Measurements from ENCODE around the gene ATF5. TPM values are rescaled to one million over a fixed set of nuclear protein-coding genes. Genes with fewer than 3 reads are reported as not detected.

ATF5 gene
- total and polyA plus RNA-seq, 7 experiments from 2014 or later, result 1.6 to 16.1 (median 7.1) TPM

DNA sequence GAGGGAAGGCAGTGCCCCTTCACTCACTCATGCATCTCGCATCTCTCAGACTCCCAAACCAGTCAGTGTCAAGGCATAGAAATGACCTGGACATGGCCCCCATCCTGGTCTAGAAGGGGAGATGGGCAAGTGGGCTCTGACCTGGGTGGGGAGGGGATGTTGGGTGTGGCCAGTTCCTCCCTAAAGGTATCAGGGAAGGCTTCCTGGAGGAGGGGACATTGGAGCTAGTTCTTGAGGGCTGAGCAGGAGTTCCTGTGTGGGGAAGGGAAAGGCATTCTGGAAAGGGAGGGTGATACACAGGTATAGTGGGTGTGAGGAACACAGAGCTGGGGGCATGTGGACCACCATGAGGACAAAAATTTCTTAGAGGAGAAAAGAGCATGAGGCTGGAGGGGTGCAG lies 36.3 kb upstream of the ATF5 start:
- no peak for ATAC-seq
- DNase-seq, result no peak
- peak overlapping the region in 5 of 10 donors; percentile 4 to 54 (median 30) for H3K4me3 Mint-ChIP-seq
- intact Hi-C loops (cut with micrococcal nuclease), result loop anchor here in 1 of 2 donors (5.0 kb wide), 1 partner anchor 175 kb away; no protein-coding TSS in a partner anchor
- H3K27me3 Mint-ChIP-seq, result no peaks in the 10 kb centered on the region
- no peak overlapping the region for H3K4me3 ChIP-seq (ENCODE audit: low read length)
- peaks cover 17 to 22% of the 10 kb centered on the region in 2 donors for H3K4me1 ChIP-seq (ENCODE audit: control insufficient read depth in 2 of 2, insufficient read depth in 2 of 2, low read length in 2 of 2)
- H3K27ac ChIP-seq (ENCODE audit: low read depth, low read length), result no peak overlapping the region
- H3K9me3 Mint-ChIP-seq, result no peaks in the 10 kb centered on the region
- peaks cover 0 to 6% (median 0%) of the 10 kb centered on the region in 5 donors for H3K36me3 Mint-ChIP-seq
- peaks cover 15 to 39% (median 20%) of the 10 kb centered on the region in 7 donors for H3K4me1 Mint-ChIP-seq
- no peaks in the 10 kb centered on the region for H3K9me3 ChIP-seq (ENCODE audit: control insufficient read depth in 2 of 3, low read length in 3 of 3)
- ChIA-PET POLR2A (interaction anchor here (1.6 kb wide), 1 partner anchor 16 kb away, joined by 5 read pairs; the partner anchor contains the start of genes AKT1S1 and TBC1D17), CTCF (no interaction called here)
- H3K27ac Mint-ChIP-seq, result peak overlapping the region in 4 of 9 donors; percentile 41 to 56 (median 48)
- peaks cover 0 to under 1% (median 0%) of the 10 kb centered on the region in 3 experiments for H3K36me3 ChIP-seq (ENCODE audit: control insufficient read depth in 2 of 3, insufficient read depth in 3 of 3, low read length in 3 of 3)
- H3K27me3 ChIP-seq (ENCODE audit: control insufficient read depth in 2 of 2, insufficient read depth in 2 of 2, low read length in 2 of 2), result no peaks in the 10 kb centered on the region

GRCh38 chr19:49894011-49894664 lies 34.9 kb upstream of the ATF5 start:
- no peak for ATAC-seq
- Histone ChIP-seq H3K9me3 (ENCODE audit: control insufficient read depth in 2 of 3, low read length in 3 of 3) (no peaks in the 10 kb centered on the region), H3K27me3 (ENCODE audit: control insufficient read depth in 2 of 2, insufficient read depth in 2 of 2, low read length in 2 of 2) (no peaks in the 10 kb centered on the region), H3K36me3 (ENCODE audit: control insufficient read depth in 2 of 3, insufficient read depth in 3 of 3, low read length in 3 of 3) (no peaks in the 10 kb centered on the region), H3K4me1 (ENCODE audit: control insufficient read depth in 2 of 2, insufficient read depth in 2 of 2, low read length in 2 of 2) (peaks cover 18 to 25% of the 10 kb centered on the region in 2 donors), H3K4me3 (ENCODE audit: low read length) (no peak overlapping the region), H3K27ac (ENCODE audit: low read depth, low read length) (no peak overlapping the region)
- peaks cover 0 to 3% (median 0%) of the 10 kb centered on the region in 5 donors for H3K36me3 Mint-ChIP-seq
- ChIA-PET CTCF (no interaction called here), POLR2A (interaction anchor here (0.8 to 1.6 kb wide), 3 partner anchors 17 to 34 kb away, joined by 3 to 7 read pairs (median 5); partner anchors contain the start of genes AKT1S1 and TBC1D17)
- intact Hi-C loops (cut with micrococcal nuclease), result loop anchor here in 1 of 2 donors (5.0 kb wide), 1 partner anchor 177 kb away; no protein-coding TSS in a partner anchor
- H3K27me3 Mint-ChIP-seq, result no peaks in the 10 kb centered on the region
- peaks cover 15 to 46% (median 23%) of the 10 kb centered on the region in 7 donors for H3K4me1 Mint-ChIP-seq
- H3K9me3 Mint-ChIP-seq, result no peaks in the 10 kb centered on the region
- H3K4me3 Mint-ChIP-seq, result peak overlapping the region in 1 of 10 donors; percentile 51
- H3K27ac Mint-ChIP-seq, result peak overlapping the region in 1 of 9 donors; percentile 77
- no peak for DNase-seq

- Mint-ChIP-seq H3K4me3 (peak overlapping the region in 2 of 10 donors; percentile 32 to 51), H3K27ac (peak overlapping the region in 4 of 9 donors; percentile 26 to 77 (median 61)), H3K4me1 (peaks cover 15 to 46% (median 23%) of the 10 kb centered on the region in 7 donors), H3K9me3 (no peaks in the 10 kb centered on the region), H3K27me3 (no peaks in the 10 kb centered on the region), H3K36me3 (peaks cover 0 to 2% (median 0%) of the 10 kb centered on the region in 5 donors)
- no peaks in the 10 kb centered on the region for H3K9me3 ChIP-seq (ENCODE audit: control insufficient read depth in 2 of 3, low read length in 3 of 3)
- no peaks in the 10 kb centered on the region for H3K36me3 ChIP-seq (ENCODE audit: control insufficient read depth in 2 of 3, insufficient read depth in 3 of 3, low read length in 3 of 3)
- H3K27me3 ChIP-seq (ENCODE audit: control insufficient read depth in 2 of 2, insufficient read depth in 2 of 2, low read length in 2 of 2), result no peaks in the 10 kb centered on the region
- ChIA-PET CTCF (no interaction called here), POLR2A (interaction anchor here (0.8 to 1.2 kb wide), 3 partner anchors 11 to 35 kb away, joined by 3 to 7 read pairs (median 3); partner anchors contain the start of genes AKT1S1, NUP62 and TBC1D17)
- DNase-seq (no peak), ATAC-seq (no peak)
- intact Hi-C loops (cut with micrococcal nuclease), result loop anchor here in 1 of 2 donors (5.0 kb wide), 1 partner anchor 178 kb away; no protein-coding TSS in a partner anchor
- peaks cover 18 to 19% of the 10 kb centered on the region in 2 donors for H3K4me1 ChIP-seq (ENCODE audit: control insufficient read depth in 2 of 2, insufficient read depth in 2 of 2, low read length in 2 of 2)
- H3K4me3 ChIP-seq (ENCODE audit: low read length), result no peak overlapping the region
- no peak overlapping the region for H3K27ac ChIP-seq (ENCODE audit: low read depth, low read length)
Measured at GRCh38 chr19:49894879-49895565, 34.0 kb upstream of the ATF5 start.

DNA sequence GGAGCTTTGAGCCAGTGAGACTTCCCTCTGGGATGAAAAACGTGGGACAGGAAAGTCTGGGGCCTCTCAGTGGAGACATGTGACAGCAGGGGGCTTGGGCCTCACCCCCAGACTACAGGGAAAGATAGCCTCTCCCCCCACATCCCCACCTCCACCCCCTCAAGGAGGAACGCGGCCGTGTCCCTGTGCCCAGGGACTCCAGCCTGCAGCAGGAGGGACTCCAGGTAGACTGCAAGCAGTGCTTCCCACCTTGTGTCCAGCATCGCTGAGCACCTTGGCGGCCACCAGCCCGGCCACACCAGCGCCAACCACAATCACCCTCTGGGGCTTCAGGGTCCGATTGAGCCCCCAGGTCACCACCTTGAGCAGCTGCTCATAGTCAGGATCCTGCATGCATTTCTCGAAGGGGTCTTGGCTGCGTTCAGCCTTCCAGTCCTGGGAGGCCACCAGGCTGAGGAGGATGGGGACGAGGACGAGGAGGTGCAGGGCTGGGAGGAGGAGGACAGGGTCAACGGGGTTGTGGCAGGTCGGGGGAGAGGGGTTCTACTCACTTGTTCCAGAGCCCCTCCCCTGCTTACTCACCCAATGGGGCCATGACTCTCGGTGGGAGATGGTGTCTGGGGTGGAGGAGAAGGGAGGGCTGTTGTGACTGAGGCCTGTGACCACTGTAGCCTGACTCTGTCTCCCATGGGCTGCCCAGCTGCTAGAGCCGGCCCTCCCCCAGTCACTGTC lies 33.3 kb upstream of the ATF5 start:
- H3K4me1 Mint-ChIP-seq, result peaks cover 15 to 46% (median 23%) of the 10 kb centered on the region in 7 donors
- H3K4me3 ChIP-seq (ENCODE audit: low read length), result no peak overlapping the region
- DNase-seq, result no peak

DNA sequence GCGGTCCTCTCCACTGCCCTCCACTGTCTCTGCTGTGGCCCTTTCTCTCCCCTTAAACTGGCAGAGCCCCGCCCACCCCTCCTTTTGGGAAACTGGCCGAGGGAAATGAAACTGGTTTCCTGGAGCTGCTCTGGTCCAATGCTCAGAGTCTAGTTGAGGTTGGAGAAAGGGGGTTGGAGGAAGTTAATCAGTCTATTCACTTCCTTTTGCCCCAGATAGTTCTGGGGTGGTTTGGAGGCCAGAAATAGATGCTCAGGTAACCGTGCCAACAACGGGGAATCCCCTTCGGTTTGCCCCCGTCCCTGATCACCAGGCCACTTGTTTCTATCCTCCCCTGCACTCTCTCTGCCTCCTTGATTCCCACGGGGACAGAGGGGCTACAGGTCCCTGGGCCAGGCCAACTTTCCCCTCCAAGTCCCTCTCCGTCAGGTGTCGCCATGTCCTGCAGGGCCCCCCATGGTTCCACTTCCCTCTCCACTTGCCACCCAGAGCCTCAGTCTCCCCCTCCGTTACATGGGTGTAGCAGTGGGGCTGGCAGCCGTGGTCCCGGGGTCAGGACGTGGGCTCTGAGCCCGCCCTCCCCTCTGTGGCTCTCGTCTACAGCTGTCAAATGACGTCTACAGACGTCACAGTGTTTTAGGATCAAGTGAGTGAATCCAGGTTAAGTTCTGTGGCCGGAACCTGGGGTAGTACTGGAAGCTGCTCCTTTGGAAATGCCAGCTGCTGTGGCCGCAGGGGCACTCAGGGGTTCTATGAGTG lies 32.0 kb upstream of the ATF5 start, which contains the start of gene IL4I1:
IL4I1 (minus strand) TSS at position 25 of the 759 bp plus-strand sequence. CDS start 727 bp downstream, outside the sequence.
- DNase-seq (peak in 8 of 9 donors; percentile 15 to 62 (median 38)), ATAC-seq (peak; percentile 72)
- POLR2A ChIA-PET, result interaction anchor here (1.0 to 2.2 kb wide), 5 partner anchors 22 to 36 kb away, joined by 3 to 8 read pairs (median 4); partner anchors contain the start of genes ATF5 and NUP62
- peak within 1 kb of the TSS; percentile 79 to 97 (median 91) for H3K27ac Mint-ChIP-seq
- Histone ChIP-seq H3K27me3 (ENCODE audit: control insufficient read depth in 2 of 2, insufficient read depth in 2 of 2, low read length in 2 of 2) (no peaks in the 10 kb centered on the region), H3K27ac (ENCODE audit: low read depth, low read length) (peak within 1 kb of the TSS; percentile 56), H3K9me3 (ENCODE audit: control insufficient read depth in 2 of 3, low read length in 3 of 3) (no peaks in the 10 kb centered on the region), H3K4me3 (ENCODE audit: low read length) (peak within 1 kb of the TSS; percentile 36), H3K36me3 (ENCODE audit: control insufficient read depth in 2 of 3, insufficient read depth in 3 of 3, low read length in 3 of 3) (no peaks in the 10 kb centered on the region), H3K4me1 (ENCODE audit: control insufficient read depth in 2 of 2, insufficient read depth in 2 of 2, low read length in 2 of 2) (peaks cover 18 to 19% of the 10 kb centered on the region in 2 donors)
- H3K4me3 Mint-ChIP-seq, result peak within 1 kb of the TSS; percentile 26 to 81 (median 74)
- H3K9me3 Mint-ChIP-seq, result no peaks in the 10 kb centered on the region
- H3K4me1 Mint-ChIP-seq, result peaks cover 15 to 41% (median 23%) of the 10 kb centered on the region in 7 donors
- CTCF ChIA-PET, result no interaction called here
- no peaks in the 10 kb centered on the region for H3K27me3 Mint-ChIP-seq
- H3K36me3 Mint-ChIP-seq, result peaks cover 0 to 2% (median 0%) of the 10 kb centered on the region in 5 donors
- intact Hi-C loops (cut with micrococcal nuclease), result loop anchor here (1.0 to 2.0 kb wide), 4 partner anchors 14 to 128 kb away; partner anchors contain the start of genes ATF5 (in 2 of the 2), NUP62 (in 2 of the 2), AKT1S1 (in 1 of the 2) and TBC1D17 (in 1 of the 2)

More for the DNA sequence above, 33.3 kb upstream of the ATF5 start:
- Histone ChIP-seq H3K4me1 (ENCODE audit: control insufficient read depth in 2 of 2, insufficient read depth in 2 of 2, low read length in 2 of 2) (peaks cover 18 to 19% of the 10 kb centered on the region in 2 donors), H3K27me3 (ENCODE audit: control insufficient read depth in 2 of 2, insufficient read depth in 2 of 2, low read length in 2 of 2) (no peaks in the 10 kb centered on the region), H3K27ac (ENCODE audit: low read depth, low read length) (no peak overlapping the region), H3K9me3 (ENCODE audit: control insufficient read depth in 2 of 3, low read length in 3 of 3) (no peaks in the 10 kb centered on the region), H3K36me3 (ENCODE audit: control insufficient read depth in 2 of 3, insufficient read depth in 3 of 3, low read length in 3 of 3) (no peaks in the 10 kb centered on the region)
- ATAC-seq, result no peak
- Mint-ChIP-seq H3K27ac (peak overlapping the region in 3 of 9 donors; percentile 69 to 96 (median 79)), H3K9me3 (no peaks in the 10 kb centered on the region), H3K4me3 (peak overlapping the region in 1 of 10 donors; percentile 34), H3K27me3 (no peaks in the 10 kb centered on the region), H3K36me3 (peaks cover 0 to 2% (median 0%) of the 10 kb centered on the region in 5 donors)
- intact Hi-C loops (cut with micrococcal nuclease), result loop anchor here in 1 of 2 donors (2.0 kb wide), 1 partner anchor 15 kb away; no protein-coding TSS in a partner anchor
- CTCF ChIA-PET, result no interaction called here
- POLR2A ChIA-PET, result interaction anchor here (0.8 to 2.2 kb wide), 5 partner anchors 12 to 34 kb away, joined by 3 to 8 read pairs (median 5); partner anchors contain the start of genes AKT1S1, ATF5, NUP62 and TBC1D17

Data from naive thymus-derived CD4-positive, alpha-beta T cell (primary cell).